CD4-positive, alpha-beta T cell (primary cell): ENCODE measurements around the gene BIK. TPM values are rescaled to one million over a fixed set of nuclear protein-coding genes. Genes with fewer than 3 reads are reported as not detected.
A peak's percentile ranks its signal among the peaks of the same experiment; 100 is the strongest.

Experiments used
- ATAC-seq: fragments of 200-7000 bp; cut with Tn5 transposase; one replicate; pipeline ENCODE4 v1.10.0; 2022; ENCODE audit warnings: mild to moderate bottlenecking; ENCODE audit not compliant: poor library complexity
- CTCF ChIA-PET: fragments of 350-600 bp; sonication (Branson Sonifier 250); formaldehyde crosslinking; loops from one replicate; lab custom pipeline; 2021; ENCODE audit warnings: antibody characterized with exemption, inconsistent platforms; lab: Charles Lee
- POLR2A ChIA-PET: fragments of 350-600 bp; sonication (Branson Sonifier 250); formaldehyde crosslinking; loops from one replicate; lab custom pipeline; 2021; ENCODE audit warnings: antibody characterized with exemption, inconsistent platforms; lab: Charles Lee
- DNase-seq, 14 experiments: peaks; one replicate each; pipeline ENCODE4 v3.0.0-alpha.2; 2013 to 2020; ENCODE audit warnings: mixed read lengths in 2 of 14
- H3K27ac ChIP-seq, 2 donors: one replicate each; pipeline versions ENCODE4 v1.5.1 to v1.7.0; 2013; ENCODE audit warnings: low read length in 2 of 2, low read depth in 1 of 2, mild to moderate bottlenecking in 1 of 2
- H3K27me3 ChIP-seq, 2 experiments: 1 replicate in 1 of 2; 2 replicates in 1 of 2; pipeline versions ENCODE4 v1.6.1 to v1.7.0; 2013; ENCODE audit warnings: low read length in 2 of 2, control low read depth in 1 of 2, mild to moderate bottlenecking in 1 of 2, moderate library complexity in 1 of 2; ENCODE audit not compliant: insufficient read depth in 2 of 2, control insufficient read depth in 1 of 2
- H3K36me3 ChIP-seq: one replicate; pipeline ENCODE4 v1.6.1; 2013; ENCODE audit warnings: low read length, control low read depth; ENCODE audit not compliant: insufficient read depth
- H3K4me1 ChIP-seq: one replicate; pipeline ENCODE4 v1.6.1; 2013; ENCODE audit warnings: low read length, control low read depth; ENCODE audit not compliant: insufficient read depth
- H3K4me3 ChIP-seq: one replicate; pipeline ENCODE4 v1.5.1; 2013; ENCODE audit warnings: mild to moderate bottlenecking, low read length, moderate library complexity
- H3K9me3 ChIP-seq, 2 experiments: 1 replicate in 1 of 2; 2 replicates in 1 of 2; pipeline versions ENCODE4 v1.6.1 to v1.7.0; 2013; ENCODE audit warnings: low read length in 2 of 2, mild to moderate bottlenecking in 2 of 2, control low read depth in 1 of 2, moderate library complexity in 1 of 2; ENCODE audit not compliant: control insufficient read depth in 1 of 2, insufficient read depth in 1 of 2
- H3K27ac Mint-ChIP-seq: one replicate; pipeline ENCODE4 v1.8.0; 2020; ENCODE audit warnings: mixed read lengths
- H3K27me3 Mint-ChIP-seq: one replicate; pipeline ENCODE4 v1.8.0; 2021; ENCODE audit warnings: mixed read lengths
- H3K36me3 Mint-ChIP-seq: one replicate; pipeline ENCODE4 v1.8.0; 2021; ENCODE audit warnings: low read depth, mixed read lengths
- H3K4me1 Mint-ChIP-seq: one replicate; pipeline ENCODE4 v1.8.0; 2021; ENCODE audit warnings: low read depth, mixed read lengths
- H3K4me3 Mint-ChIP-seq: one replicate; pipeline ENCODE4 v1.8.0; 2020; ENCODE audit warnings: mild to moderate bottlenecking, mixed read lengths
- H3K9me3 Mint-ChIP-seq: one replicate; pipeline ENCODE4 v1.8.0; 2020; ENCODE audit warnings: mixed read lengths
- CTCF ChIP-seq: fragments of 200-600 bp; IDR thresholded peaks from one replicate; pipeline ENCODE4 v1.8.0; 2022; ENCODE audit warnings: antibody characterized with exemption, mild to moderate bottlenecking
- intact Hi-C, 2 experiments: fragments of 100-400 bp; cut with DNase I in 1 of 2; cut with micrococcal nuclease in 1 of 2; formaldehyde crosslinking; loops; one replicate each; pipeline versions ENCODE4 v1.15.1 to v1.9.0; 2023 to 2025; cut with DNase I, micrococcal nuclease
- total RNA-seq, 174 experiments: library from RNA in 2 of 174; stranded (reverse) in 2 of 174; gene quantifications; one replicate each; pipeline ENCODE4 v1.2.3 and lab custom pipeline; 2021 to 2026

The BIK gene
- total RNA-seq, 2 experiments from 2014 or later: 1.6 to 2.1 TPM

- Histone ChIP-seq H3K9me3 (no peaks in the 10 kb centered on the region), H3K27ac (no peak overlapping the region), H3K27me3 (no peaks in the 10 kb centered on the region), H3K4me3 (no peak overlapping the region), H3K36me3 (peaks cover 19% of the 10 kb centered on the region), H3K4me1 (peaks cover 2% of the 10 kb centered on the region)
- POLR2A ChIA-PET: no interaction called here
- H3K9me3 Mint-ChIP-seq: no peaks in the 10 kb centered on the region
- H3K4me3 Mint-ChIP-seq: no peak overlapping the region
- DNase-seq (peak in 2 of 14 experiments; percentile 24 to 35), ATAC-seq (peak; percentile 29)
- CTCF ChIA-PET: no interaction called here
- H3K27me3 Mint-ChIP-seq: no peaks in the 10 kb centered on the region
- no peak overlapping the region for H3K27ac Mint-ChIP-seq
- peaks cover 15% of the 10 kb centered on the region for H3K36me3 Mint-ChIP-seq
- no peak for TF ChIP-seq CTCF
- intact Hi-C loops: no loop called here
- H3K4me1 Mint-ChIP-seq: peaks cover 4% of the 10 kb centered on the region
These were observed 18.4 kb downstream of the BIK start for GRCh38 chr22:43128928-43129424.

- Mint-ChIP-seq H3K4me1 (peaks cover 4% of the 10 kb centered on the region), H3K9me3 (no peaks in the 10 kb centered on the region), H3K36me3 (peaks cover 22% of the 10 kb centered on the region), H3K4me3 (no peak overlapping the region), H3K27ac (no peak overlapping the region), H3K27me3 (no peaks in the 10 kb centered on the region)
- ATAC-seq (no peak), DNase-seq (peak in 1 of 14 experiments; percentile 23)
- ChIA-PET CTCF (no interaction called here), POLR2A (no interaction called here)
- no peak for TF ChIP-seq CTCF
- Histone ChIP-seq H3K4me3 (no peak overlapping the region), H3K27me3 (no peaks in the 10 kb centered on the region), H3K9me3 (no peaks in the 10 kb centered on the region), H3K36me3 (peaks cover 19% of the 10 kb centered on the region), H3K27ac (no peak overlapping the region), H3K4me1 (peaks cover 2% of the 10 kb centered on the region)
- intact Hi-C loops: no loop called here
These were observed 19.2 kb downstream of the BIK start for GRCh38 chr22:43129426-43130425.

GRCh38 chr22:43131773-43132501 is 21.4 kb downstream of the BIK start:
- no peaks in the 10 kb centered on the region for H3K9me3 Mint-ChIP-seq
- no peak overlapping the region for H3K4me3 Mint-ChIP-seq
- intact Hi-C loops: no loop called here
- TF ChIP-seq CTCF: no peak
- no peak overlapping the region for H3K4me3 ChIP-seq
- CTCF ChIA-PET: no interaction called here
- peaks cover 29% of the 10 kb centered on the region for H3K36me3 ChIP-seq
- no peaks in the 10 kb centered on the region for H3K27me3 ChIP-seq
- DNase-seq (no peak), ATAC-seq (no peak)
- peaks cover 36% of the 10 kb centered on the region for H3K36me3 Mint-ChIP-seq
- no peak overlapping the region for H3K27ac ChIP-seq
- H3K4me1 Mint-ChIP-seq: peaks cover 4% of the 10 kb centered on the region
- no peaks in the 10 kb centered on the region for H3K9me3 ChIP-seq
- peaks cover 2% of the 10 kb centered on the region for H3K4me1 ChIP-seq
- H3K27ac Mint-ChIP-seq: no peak overlapping the region
- POLR2A ChIA-PET: no interaction called here
- H3K27me3 Mint-ChIP-seq: no peaks in the 10 kb centered on the region
